Esophagus squamous epithelium (tissue), 4 donors: Measurements from ENCODE around the gene SMIM41.

ENCODE experiments used
- POLR2A ChIP-seq, 4 donors: fragments of 450-650 bp; IDR thresholded peaks; one replicate each; pipeline ENCODE4 v1.6.1; 2017; ENCODE audit warnings: antibody characterized with exemption in 4 of 4, mild to moderate bottlenecking in 4 of 4, moderate library complexity in 3 of 4
- TF ChIP-seq, protein P1 (sequence below), 6 experiments: fragments of 450-650 bp in 4 of 6; fragments of 200-600 bp in 2 of 6; sonication (generic) in 2 of 6; IDR thresholded peaks; one replicate each; pipeline ENCODE4 v1.5.1; 2016 to 2019; ENCODE audit warnings: antibody characterized with exemption in 6 of 6, mild to moderate bottlenecking in 4 of 6, moderate library complexity in 4 of 6

DNA sequence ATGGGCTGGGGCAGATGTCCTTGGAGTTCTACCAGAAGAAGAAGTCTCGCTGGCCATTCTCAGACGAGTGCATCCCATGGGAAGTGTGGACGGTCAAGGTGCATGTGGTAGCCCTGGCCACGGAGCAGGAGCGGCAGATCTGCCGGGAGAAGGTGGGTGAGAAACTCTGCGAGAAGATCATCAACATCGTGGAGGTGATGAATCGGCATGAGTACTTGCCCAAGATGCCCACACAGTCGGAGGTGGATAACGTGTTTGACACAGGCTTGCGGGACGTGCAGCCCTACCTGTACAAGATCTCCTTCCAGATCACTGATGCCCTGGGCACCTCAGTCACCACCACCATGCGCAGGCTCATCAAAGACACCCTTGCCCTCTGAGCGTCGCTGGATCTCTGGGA lies 2.7 kb upstream of the SMIM41 start:
- TF ChIP-seq, protein P1, sequence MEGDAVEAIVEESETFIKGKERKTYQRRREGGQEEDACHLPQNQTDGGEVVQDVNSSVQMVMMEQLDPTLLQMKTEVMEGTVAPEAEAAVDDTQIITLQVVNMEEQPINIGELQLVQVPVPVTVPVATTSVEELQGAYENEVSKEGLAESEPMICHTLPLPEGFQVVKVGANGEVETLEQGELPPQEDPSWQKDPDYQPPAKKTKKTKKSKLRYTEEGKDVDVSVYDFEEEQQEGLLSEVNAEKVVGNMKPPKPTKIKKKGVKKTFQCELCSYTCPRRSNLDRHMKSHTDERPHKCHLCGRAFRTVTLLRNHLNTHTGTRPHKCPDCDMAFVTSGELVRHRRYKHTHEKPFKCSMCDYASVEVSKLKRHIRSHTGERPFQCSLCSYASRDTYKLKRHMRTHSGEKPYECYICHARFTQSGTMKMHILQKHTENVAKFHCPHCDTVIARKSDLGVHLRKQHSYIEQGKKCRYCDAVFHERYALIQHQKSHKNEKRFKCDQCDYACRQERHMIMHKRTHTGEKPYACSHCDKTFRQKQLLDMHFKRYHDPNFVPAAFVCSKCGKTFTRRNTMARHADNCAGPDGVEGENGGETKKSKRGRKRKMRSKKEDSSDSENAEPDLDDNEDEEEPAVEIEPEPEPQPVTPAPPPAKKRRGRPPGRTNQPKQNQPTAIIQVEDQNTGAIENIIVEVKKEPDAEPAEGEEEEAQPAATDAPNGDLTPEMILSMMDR (IDR thresholded peaks at IDR 0.05) = no peak
- TF ChIP-seq POLR2A (IDR thresholded peaks at IDR 0.05) = no peak
